Activated T-cell treated with anti-CD3 and anti-CD28 coated beads, Interleukin-2, amount 50 U/mL, for 1 hour (primary cell): ENCODE data around the gene COL4A2.

Source experiments
- DNase-seq: peaks from one replicate; pipeline ENCODE4 v3.0.0-alpha.2; 2020

Gene COL4A2

GRCh38 chr13:110272651-110273050 is 34.4 kb upstream of the COL4A2 start:
- no peak for DNase-seq

GRCh38 chr13:110273254-110273653 is 33.8 kb upstream of the COL4A2 start:
- DNase-seq = no peak

GRCh38 chr13:110274687-110275086 is 32.4 kb upstream of the COL4A2 start:
- DNase-seq = no peak

- no peak for DNase-seq
These were observed 31.0 kb upstream of the COL4A2 start for GRCh38 chr13:110275931-110276552.

- DNase-seq = no peak
These were observed 30.5 kb upstream of the COL4A2 start for GRCh38 chr13:110276553-110276950.

GRCh38 chr13:110277357-110277975 is 29.6 kb upstream of the COL4A2 start:
- no peak for DNase-seq

GRCh38 chr13:110278859-110279258 is 28.2 kb upstream of the COL4A2 start:
- no peak for DNase-seq

GRCh38 chr13:110279684-110280083 is 27.4 kb upstream of the COL4A2 start:
- no peak for DNase-seq

GRCh38 chr13:110280231-110280813 is 26.8 kb upstream of the COL4A2 start:
- no peak for DNase-seq

- DNase-seq = no peak
These were observed 25.9 kb upstream of the COL4A2 start for GRCh38 chr13:110280985-110281688.

GRCh38 chr13:110281736-110282135 is 25.3 kb upstream of the COL4A2 start:
- DNase-seq = no peak

- DNase-seq = no peak
These were observed 24.7 kb upstream of the COL4A2 start for GRCh38 chr13:110282316-110282841.

GRCh38 chr13:110283736-110284517 is 23.2 kb upstream of the COL4A2 start:
- DNase-seq = no peak

GRCh38 chr13:110284779-110285484 is 22.2 kb upstream of the COL4A2 start:
- no peak for DNase-seq

GRCh38 chr13:110285991-110286832 is 20.9 kb upstream of the COL4A2 start:
- DNase-seq = no peak

- DNase-seq = no peak
These were observed 20.0 kb upstream of the COL4A2 start for GRCh38 chr13:110286833-110287819.

- DNase-seq = no peak
These were observed 17.9 kb upstream of the COL4A2 start for GRCh38 chr13:110289174-110289573.

- no peak for DNase-seq
These were observed 17.4 kb upstream of the COL4A2 start for GRCh38 chr13:110289661-110290060.

- DNase-seq = no peak
These were observed 16.9 kb upstream of the COL4A2 start for GRCh38 chr13:110290153-110290552.

- no peak for DNase-seq
These were observed 16.3 kb upstream of the COL4A2 start for GRCh38 chr13:110290826-110291225.
